ENCODE measurements around the gene PMPCA. TPM values are rescaled to one million over a fixed set of nuclear protein-coding genes. Genes with fewer than 3 reads are reported as not detected.

PMPCA gene
- total RNA-seq, 4 donors from 2014 or later: 35.9 to 63.1 (median 42.7) TPM

DNA sequence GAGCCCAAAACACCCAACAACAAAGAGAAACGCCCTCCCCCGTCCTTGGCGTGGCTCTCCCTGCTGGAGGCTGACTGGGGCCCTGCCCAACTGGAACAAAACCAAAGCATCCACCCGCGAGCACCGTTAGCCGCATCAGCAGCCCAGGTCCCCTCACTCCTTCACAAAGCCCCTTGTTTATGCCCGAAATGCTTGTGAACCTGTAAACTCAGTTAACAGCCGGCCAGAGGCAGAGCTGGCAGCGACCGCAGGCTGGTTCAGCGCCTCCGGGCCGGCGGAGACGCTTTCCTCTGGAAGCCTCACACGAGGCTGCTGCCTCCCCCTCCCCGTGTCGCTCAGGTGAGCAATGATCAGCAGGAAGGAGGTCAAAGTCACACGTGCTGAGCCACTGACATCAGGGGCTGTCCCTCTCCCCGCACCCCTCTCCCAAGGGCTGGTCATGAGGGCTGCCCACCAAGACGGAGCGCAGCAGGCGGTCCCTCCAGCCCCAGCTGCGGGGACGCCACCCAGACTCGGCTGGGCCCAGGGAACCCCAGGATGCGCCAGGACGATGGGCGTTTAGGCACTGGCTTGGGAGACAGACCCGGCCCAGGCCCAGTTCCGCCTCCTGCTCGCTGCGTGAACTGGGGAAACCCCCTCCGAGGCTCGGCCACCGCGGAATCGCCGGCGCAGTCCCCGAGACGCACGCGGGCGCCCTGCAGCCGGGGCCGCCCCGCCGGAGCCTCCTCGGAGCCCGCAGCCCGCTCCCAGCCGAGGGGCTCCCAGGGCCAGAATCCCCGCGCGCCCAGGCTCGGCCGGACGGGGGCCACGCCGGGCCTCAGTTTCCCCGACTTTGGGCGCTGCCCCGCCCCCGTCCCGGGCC is 11.1 kb upstream of the PMPCA start:
- H3K36me3 ChIP-seq: peaks cover 0 to 39% of the 10 kb centered on the region in 2 donors
- TF ChIP-seq, protein P1, sequence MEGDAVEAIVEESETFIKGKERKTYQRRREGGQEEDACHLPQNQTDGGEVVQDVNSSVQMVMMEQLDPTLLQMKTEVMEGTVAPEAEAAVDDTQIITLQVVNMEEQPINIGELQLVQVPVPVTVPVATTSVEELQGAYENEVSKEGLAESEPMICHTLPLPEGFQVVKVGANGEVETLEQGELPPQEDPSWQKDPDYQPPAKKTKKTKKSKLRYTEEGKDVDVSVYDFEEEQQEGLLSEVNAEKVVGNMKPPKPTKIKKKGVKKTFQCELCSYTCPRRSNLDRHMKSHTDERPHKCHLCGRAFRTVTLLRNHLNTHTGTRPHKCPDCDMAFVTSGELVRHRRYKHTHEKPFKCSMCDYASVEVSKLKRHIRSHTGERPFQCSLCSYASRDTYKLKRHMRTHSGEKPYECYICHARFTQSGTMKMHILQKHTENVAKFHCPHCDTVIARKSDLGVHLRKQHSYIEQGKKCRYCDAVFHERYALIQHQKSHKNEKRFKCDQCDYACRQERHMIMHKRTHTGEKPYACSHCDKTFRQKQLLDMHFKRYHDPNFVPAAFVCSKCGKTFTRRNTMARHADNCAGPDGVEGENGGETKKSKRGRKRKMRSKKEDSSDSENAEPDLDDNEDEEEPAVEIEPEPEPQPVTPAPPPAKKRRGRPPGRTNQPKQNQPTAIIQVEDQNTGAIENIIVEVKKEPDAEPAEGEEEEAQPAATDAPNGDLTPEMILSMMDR (IDR thresholded peaks at IDR 0.05 in 4 of 5, conservative IDR thresholded peaks at IDR 0.05 in 1 of 5): no peak
- TF ChIP-seq POLR2A (IDR thresholded peaks at IDR 0.05): no peak
- no peaks in the 10 kb centered on the region for H3K27me3 ChIP-seq
- H3K27ac ChIP-seq: peak overlapping the region; percentile 43 to 78 (median 73)
- in situ Hi-C loops (cut with MboI; ENCODE audit: low sequenced_read_pairs in 4 of 4) (no loop called here), intact Hi-C loops (cut with DNase I; ENCODE audit: low total_unique reads) (loop anchor here (1.0 to 10.0 kb wide), 3 partner anchors 11 to 435 kb away; partner anchors contain the start of genes DNLZ, ENTR1, PMPCA and UBAC1)
- no peak for ATAC-seq
- peaks cover 14 to 18% of the 10 kb centered on the region in 2 donors for H3K4me1 ChIP-seq
- no peak for DNase-seq
- H3K4me3 ChIP-seq: peak overlapping the region; percentile 75 to 96 (median 94)
- H3K9me3 ChIP-seq: no peaks in the 10 kb centered on the region

DNA sequence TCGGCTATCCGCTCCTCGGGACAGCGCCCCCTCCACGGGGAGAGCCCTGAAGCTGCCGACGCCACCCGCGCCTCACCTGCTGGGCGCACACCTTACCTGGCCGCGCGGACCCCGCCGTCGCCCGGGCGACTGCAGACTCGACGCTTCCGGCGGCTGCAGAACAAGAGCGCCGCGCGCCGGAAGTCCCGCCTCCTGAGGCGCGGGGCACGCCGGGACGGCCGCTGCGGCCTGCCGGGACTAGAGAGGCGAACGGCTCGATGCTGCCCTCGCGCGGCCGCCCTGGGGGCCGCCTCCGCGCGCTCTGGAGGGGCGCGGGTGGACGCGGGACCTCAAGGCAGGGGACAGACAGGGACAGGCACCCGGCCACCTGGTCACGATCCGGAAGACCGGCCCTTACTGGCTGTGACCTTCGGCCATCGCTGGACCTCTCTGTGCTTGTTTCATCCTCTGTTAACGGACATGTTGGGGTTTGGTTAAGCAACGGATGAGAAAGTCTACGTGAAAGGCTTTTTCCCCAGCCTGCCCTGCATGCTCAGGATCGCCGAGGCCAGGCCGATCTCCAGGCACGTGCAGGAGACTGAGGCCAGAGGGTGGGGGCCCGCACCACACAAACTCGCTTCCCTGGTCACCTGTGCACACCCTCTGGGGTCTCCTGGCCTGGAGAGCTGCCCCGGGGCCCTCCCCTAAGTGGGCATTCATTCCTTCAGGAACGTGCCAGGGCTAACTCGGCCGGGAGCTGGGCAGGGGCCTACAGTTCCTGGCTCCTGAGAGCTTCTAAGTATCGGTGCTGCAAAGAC is 10.2 kb upstream of the PMPCA start, which contains the start of gene SNAPC4:
Gene SNAPC4, minus strand, starts transcription at position 133 of the 797 bp plus-strand sequence. CDS start 1,742 bp downstream, outside the sequence.
- no peaks in the 10 kb centered on the region for H3K27me3 ChIP-seq
- ATAC-seq: peak; percentile 90 to 93
- H3K27ac ChIP-seq: peak within 1 kb of the TSS; percentile 54 to 78 (median 73)
- DNase-seq: peak; percentile 52 to 75
- TF ChIP-seq POLR2A (IDR thresholded peaks at IDR 0.05): peak; percentile 60 to 64
- TF ChIP-seq, protein P1 (IDR thresholded peaks at IDR 0.05 in 4 of 5, conservative IDR thresholded peaks at IDR 0.05 in 1 of 5): peak; percentile 84 to 98 (median 91)
- H3K9me3 ChIP-seq: no peaks in the 10 kb centered on the region
- H3K36me3 ChIP-seq: peaks cover 0 to 39% of the 10 kb centered on the region in 2 donors
- in situ Hi-C loops (cut with MboI; ENCODE audit: low sequenced_read_pairs in 4 of 4) (no loop called here), intact Hi-C loops (cut with DNase I; ENCODE audit: low total_unique reads) (loop anchor here (1.0 to 10.0 kb wide), 3 partner anchors 10 to 435 kb away; partner anchors contain the start of genes DNLZ, ENTR1, PMPCA and UBAC1)
- H3K4me1 ChIP-seq: peaks cover 14 to 18% of the 10 kb centered on the region in 2 donors
- peak within 1 kb of the TSS; percentile 75 to 96 (median 94) for H3K4me3 ChIP-seq

DNA sequence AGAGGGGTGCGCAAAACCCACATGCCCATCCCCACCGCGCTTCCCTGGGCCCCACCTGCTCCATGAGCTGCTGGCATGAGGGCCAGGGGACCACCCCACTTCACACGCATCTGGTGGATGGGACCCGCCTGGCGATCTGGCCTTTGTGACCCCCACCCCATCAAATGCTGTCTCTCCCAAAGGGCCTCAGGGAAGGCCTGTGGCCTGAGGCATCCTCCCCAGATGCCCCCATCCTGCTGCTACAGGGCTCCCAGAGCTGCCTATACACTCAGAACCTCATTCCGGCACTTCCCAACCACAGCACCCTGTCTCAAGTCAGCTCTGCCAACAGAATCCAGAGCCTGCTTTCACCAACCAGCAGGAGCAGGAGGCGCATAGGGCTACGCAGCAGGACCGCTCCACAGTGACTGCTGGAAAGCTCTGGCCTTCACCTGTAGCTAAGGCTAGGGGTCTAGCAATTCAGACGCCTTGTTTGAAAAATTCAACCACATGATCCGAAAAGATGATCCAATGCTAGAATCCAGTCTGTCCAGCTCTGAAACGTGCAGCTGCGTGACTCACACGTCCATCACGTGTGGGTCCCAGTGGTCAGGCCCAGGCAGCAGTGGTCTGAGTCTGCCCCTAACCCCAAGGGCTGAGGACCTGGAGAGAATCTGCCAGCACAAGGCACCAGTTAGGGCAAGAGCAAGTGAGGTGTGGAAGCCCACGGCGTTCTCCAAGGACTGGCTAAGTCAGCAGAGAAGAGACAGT is 9.1 kb upstream of the PMPCA start:
- intact Hi-C loops (cut with DNase I; ENCODE audit: low total_unique reads): loop anchor here (10.0 kb wide), 1 partner anchor 437 kb away; the partner anchor contains the start of gene UBAC1
- DNase-seq: no peak
- Histone ChIP-seq H3K27ac (no peak overlapping the region), H3K4me3 (no peak overlapping the region), H3K9me3 (no peaks in the 10 kb centered on the region), H3K27me3 (no peaks in the 10 kb centered on the region), H3K4me1 (peaks cover 14 to 18% of the 10 kb centered on the region in 2 donors), H3K36me3 (peaks cover 0 to 39% of the 10 kb centered on the region in 2 donors)
- in situ Hi-C loops (cut with MboI; ENCODE audit: low sequenced_read_pairs in 4 of 4): no loop called here
- ATAC-seq: no peak
- TF ChIP-seq, protein P1 (IDR thresholded peaks at IDR 0.05 in 4 of 5, conservative IDR thresholded peaks at IDR 0.05 in 1 of 5): no peak
- TF ChIP-seq POLR2A (IDR thresholded peaks at IDR 0.05): no peak

DNA sequence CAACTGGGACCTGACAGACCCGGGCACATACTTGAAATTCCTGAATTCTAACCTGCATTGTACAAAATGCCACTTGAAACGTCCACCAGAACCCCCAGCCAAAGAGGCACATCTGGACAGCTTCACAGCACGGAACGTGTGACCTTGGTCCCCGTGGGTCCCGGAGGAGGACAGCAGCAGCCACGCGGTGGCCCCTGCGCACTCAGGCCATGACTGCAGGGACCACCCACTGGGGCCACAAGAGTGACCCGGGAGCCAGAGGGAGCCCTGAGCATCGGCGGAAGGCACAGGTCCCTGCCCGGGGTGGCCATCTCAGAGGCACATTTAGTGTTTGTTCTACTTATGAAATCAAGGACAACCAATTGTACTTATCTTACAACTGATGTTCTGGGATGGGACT is 8.4 kb upstream of the PMPCA start:
- no peaks in the 10 kb centered on the region for H3K9me3 ChIP-seq
- H3K4me1 ChIP-seq: peaks cover 14 to 18% of the 10 kb centered on the region in 2 donors
- no peak overlapping the region for H3K27ac ChIP-seq
- DNase-seq (no peak), ATAC-seq (no peak)
- TF ChIP-seq, protein P1 (IDR thresholded peaks at IDR 0.05 in 4 of 5, conservative IDR thresholded peaks at IDR 0.05 in 1 of 5): no peak
- TF ChIP-seq POLR2A (IDR thresholded peaks at IDR 0.05): no peak
- intact Hi-C loops (cut with DNase I; ENCODE audit: low total_unique reads) (loop anchor here (10.0 kb wide), 1 partner anchor 437 kb away; the partner anchor contains the start of gene UBAC1), in situ Hi-C loops (cut with MboI; ENCODE audit: low sequenced_read_pairs in 4 of 4) (no loop called here)
- H3K4me3 ChIP-seq: no peak overlapping the region
- no peaks in the 10 kb centered on the region for H3K27me3 ChIP-seq
- H3K36me3 ChIP-seq: peaks cover 0 to 39% of the 10 kb centered on the region in 2 donors

Data from gastrocnemius medialis (tissue), 4 donors.